Tibial nerve (tissue), 4 donors: ENCODE data around the gene ZFHX2. TPM values are rescaled to one million over a fixed set of nuclear protein-coding genes. Genes with fewer than 3 reads are reported as not detected.

Experiments used
- DNase-seq, 2 donors: peaks; one replicate each; pipeline ENCODE4 v3.0.0-alpha.2; 2019; ENCODE audit warnings: low spot score in 2 of 2
- H3K27ac ChIP-seq, 4 donors: fragments of 200-600 bp; sonication (generic) in 3 of 4; one replicate each; pipeline ENCODE4 v1.5.1; 2017 to 2019; ENCODE audit warnings: mild to moderate bottlenecking in 1 of 4
- H3K27me3 ChIP-seq, 2 donors: fragments of 200-600 bp; sonication (generic) in 1 of 2; one replicate each; pipeline versions ENCODE4 v1.5.1 to v1.6.0; 2017 to 2019
- H3K36me3 ChIP-seq, 3 donors: fragments of 200-600 bp; sonication (generic); one replicate each; pipeline ENCODE4 v1.5.1; 2018 to 2019
- H3K4me1 ChIP-seq, 4 donors: fragments of 200-600 bp; sonication (generic) in 3 of 4; one replicate each; pipeline ENCODE4 v1.5.1; 2017 to 2019
- H3K4me3 ChIP-seq, 4 donors: fragments of 200-600 bp; sonication (generic) in 3 of 4; one replicate each; pipeline ENCODE4 v1.5.1; 2017 to 2019; ENCODE audit warnings: mild to moderate bottlenecking in 1 of 4, moderate library complexity in 1 of 4
- H3K9me3 ChIP-seq, 4 donors: fragments of 200-600 bp; sonication (generic) in 3 of 4; one replicate each; pipeline ENCODE4 v1.5.1; 2017 to 2019
- CTCF ChIP-seq, 5 experiments: fragments of 200-600 bp in 3 of 5; fragments of 450-650 bp in 2 of 5; sonication (generic) in 3 of 5; IDR thresholded peaks; one replicate each; pipeline ENCODE4 v1.5.1; 2016 to 2019; ENCODE audit warnings: antibody characterized with exemption in 5 of 5, mild to moderate bottlenecking in 3 of 5, moderate library complexity in 2 of 5
- EP300 ChIP-seq, 2 donors: sonication (generic); formaldehyde crosslinking; IDR thresholded peaks; one replicate each; pipeline ENCODE4 v1.6.1; 2017; ENCODE audit warnings: antibody characterized with exemption in 2 of 2, mild to moderate bottlenecking in 1 of 2
- POLR2A ChIP-seq, 2 donors: fragments of 450-650 bp; IDR thresholded peaks; one replicate each; pipeline ENCODE4 v1.6.1; 2017; ENCODE audit warnings: antibody characterized with exemption in 2 of 2, mild to moderate bottlenecking in 2 of 2, moderate library complexity in 2 of 2
- WGBS, 2 donors: methylation state at CpG; one replicate each; pipeline ENCODE4 v1.1.5; 2018; 5-methylcytosine and 5-hydroxymethylcytosine counted together
- total RNA-seq, 4 donors: library from RNA; depleted of rRNA; stranded (reverse); fragments of >200 nt; gene quantifications; one replicate each; pipeline ENCODE4 v1.1.0, GENCODE V29; 2016

ZFHX2 gene
- total RNA-seq, 4 donors from 2014 or later, result 2.1 to 3.9 (median 2.6) TPM

GRCh38 chr14:23481362-23481970 is 70.1 kb downstream of the ZFHX2 start:
- no peak for DNase-seq
- TF ChIP-seq POLR2A (IDR thresholded peaks at IDR 0.05) (no peak), EP300 (IDR thresholded peaks at IDR 0.05) (no peak), CTCF (IDR thresholded peaks at IDR 0.05) (no peak)
- no peak overlapping the region for H3K4me3 ChIP-seq

GRCh38 chr14:23478109-23478759 is 73.3 kb downstream of the ZFHX2 start:
- Histone ChIP-seq H3K27me3 (no peaks in the 10 kb centered on the region), H3K9me3 (no peaks in the 10 kb centered on the region), H3K4me1 (no peaks in the 10 kb centered on the region), H3K27ac (no peak overlapping the region), H3K36me3 (peaks cover 9 to 73% (median 22%) of the 10 kb centered on the region in 3 donors), H3K4me3 (no peak overlapping the region)
- no peak for TF ChIP-seq EP300 (IDR thresholded peaks at IDR 0.05)
- peak; percentile 53 to 84 (median 56) for TF ChIP-seq CTCF (IDR thresholded peaks at IDR 0.05)
- no peak for TF ChIP-seq POLR2A (IDR thresholded peaks at IDR 0.05)
- peak; percentile 20 to 74 for DNase-seq
- 21 to 23% methylated on average over 5 of the region's 5 CpGs for WGBS, 2 donors

More at GRCh38 chr14:23481362-23481970, 70.1 kb downstream of the ZFHX2 start:
- Histone ChIP-seq H3K27me3 (no peaks in the 10 kb centered on the region), H3K27ac (no peak overlapping the region), H3K9me3 (no peaks in the 10 kb centered on the region), H3K36me3 (peaks cover 2 to 66% (median 5%) of the 10 kb centered on the region in 3 donors), H3K4me1 (no peaks in the 10 kb centered on the region)
- WGBS, 2 donors, result 43 to 46% methylated on average over 3 of the region's 3 CpGs

- no peak for DNase-seq
- Histone ChIP-seq H3K27ac (no peak overlapping the region), H3K4me3 (no peak overlapping the region), H3K9me3 (no peaks in the 10 kb centered on the region), H3K4me1 (peaks cover 0 to 22% (median 5%) of the 10 kb centered on the region in 4 donors), H3K36me3 (peaks cover 1 to 53% (median 19%) of the 10 kb centered on the region in 3 donors), H3K27me3 (no peaks in the 10 kb centered on the region)
- TF ChIP-seq CTCF (IDR thresholded peaks at IDR 0.05) (no peak), POLR2A (IDR thresholded peaks at IDR 0.05) (no peak), EP300 (IDR thresholded peaks at IDR 0.05) (no peak)
- 100% methylated on average over 1 of the region's 1 CpG for WGBS, 2 donors
Observed at GRCh38 chr14:23470947-23471346, 80.6 kb downstream of the ZFHX2 start.

Other genes with a start within 250 kb of the ZFHX2 start
- gene PPP1R3E, start 248.9 kb downstream of the ZFHX2 start, total RNA-seq, result 10 to 100 TPM; 15.0 to 29.1 (median 19.2) TPM
- 10 to 100 TPM; 49.8 to 87.3 (median 56.5) TPM for gene BCL2L2, start 244.9 kb downstream of the ZFHX2 start, total RNA-seq
- gene PABPN1, start 230.3 kb downstream of the ZFHX2 start, total RNA-seq, result 10 to 100 TPM; 52.1 to 80.8 (median 64.5) TPM
- gene SLC22A17, start 198.9 kb downstream of the ZFHX2 start, total RNA-seq, result 10 to 100 TPM; 55.9 to 91.0 (median 58.3) TPM
- gene EFS, start 186.6 kb downstream of the ZFHX2 start, total RNA-seq, result 10 to 100 TPM; 31.4 to 38.2 (median 34.2) TPM
- not detected for gene IL25, start 179.0 kb downstream of the ZFHX2 start, total RNA-seq
- gene CMTM5, start 174.7 kb downstream of the ZFHX2 start, total RNA-seq, result 10 to 100 TPM; 10.8 to 31.5 (median 18.3) TPM
- under 1 TPM in 1 of 4 donors, not detected in 3; 0.30 TPM for gene MYH6, start 143.5 kb downstream of the ZFHX2 start, total RNA-seq
- under 1 TPM in 1 of 4 donors, not detected in 3; 0.90 TPM for gene MYH7, start 116.1 kb downstream of the ZFHX2 start, total RNA-seq
- gene NGDN, start 82.1 kb downstream of the ZFHX2 start, total RNA-seq, result 10 to 100 TPM; 35.8 to 45.6 (median 36.5) TPM
- 10 to 100 TPM; 14.4 to 47.1 (median 25.2) TPM for gene THTPA, start 4.5 kb upstream of the ZFHX2 start, total RNA-seq
- gene AP1G2, start 16.0 kb upstream of the ZFHX2 start, total RNA-seq, result 10 to 100 TPM; 30.2 to 76.8 (median 52.0) TPM
- gene JPH4, start 27.0 kb upstream of the ZFHX2 start, total RNA-seq, result 1 to 10 TPM; 1.2 to 2.9 (median 2.2) TPM
- gene DHRS2, start 84.6 kb upstream of the ZFHX2 start, total RNA-seq, result under 1 TPM in 1 of 4 donors, not detected in 3; 0.90 TPM